ENCODE measurements around the gene CBX4. TPM values are rescaled to one million over a fixed set of nuclear protein-coding genes. Genes with fewer than 3 reads are reported as not detected.

Gene CBX4
- total RNA-seq, 1 experiment from 2014 or later: 3.3 TPM

DNA sequence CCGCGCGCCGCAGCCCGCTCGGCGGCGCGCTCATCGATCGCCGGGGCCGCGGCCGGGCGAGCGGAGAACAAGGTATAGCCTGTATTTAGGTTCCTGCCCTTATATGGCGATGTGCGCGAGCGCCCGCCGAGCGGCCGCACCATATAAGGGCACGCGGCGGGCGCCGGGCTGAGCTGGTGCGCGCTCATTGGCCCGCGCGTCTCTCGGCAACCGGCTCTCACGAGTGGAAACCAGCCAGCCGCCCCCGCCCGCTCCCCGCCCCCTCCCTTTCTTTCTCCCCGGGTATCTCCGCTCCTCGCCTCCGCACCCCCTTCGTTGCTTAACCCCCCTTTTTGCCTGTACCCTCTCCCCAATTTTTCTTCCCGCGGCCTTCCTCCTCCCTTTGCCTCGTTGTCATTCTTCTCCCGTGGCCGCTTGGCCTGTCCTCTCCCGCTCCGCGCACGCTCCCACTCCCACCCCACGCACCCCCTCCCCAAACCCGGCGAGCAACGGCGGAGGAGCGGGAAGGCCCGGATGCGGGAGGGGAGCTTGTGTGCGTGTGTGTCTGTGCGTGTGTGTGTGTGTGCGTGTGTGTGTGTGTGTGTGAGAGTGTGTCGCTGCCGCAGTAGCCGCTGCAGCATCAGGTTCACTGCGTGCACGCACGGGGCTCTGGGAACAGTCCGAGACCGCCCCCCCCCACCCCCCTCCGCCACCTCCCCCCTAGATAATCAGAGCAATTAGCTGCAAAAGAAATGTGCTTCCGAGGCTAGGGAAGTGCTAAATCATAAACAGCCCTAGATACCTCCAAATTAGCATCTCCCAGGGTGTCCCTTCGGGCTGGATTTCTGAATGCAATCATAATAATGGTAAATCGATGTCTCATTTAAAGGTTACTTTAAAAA is 28.9 kb downstream of the CBX4 start:
- H3K27me3 Mint-ChIP-seq (ENCODE audit: low read depth): peaks cover 92% of the 10 kb centered on the region
- no peak overlapping the region for H3K27ac Mint-ChIP-seq
- H3K4me1 Mint-ChIP-seq: peaks cover 40% of the 10 kb centered on the region
- peak; percentile 83 for DNase-seq (ENCODE audit: low spot score)
- H3K9me3 Mint-ChIP-seq: no peaks in the 10 kb centered on the region
- H3K4me3 Mint-ChIP-seq: peak overlapping the region; percentile 59
- no peak for TF ChIP-seq ZNF138 (CRISPR knock-in tag; conservative IDR thresholded peaks at IDR 0.05)
- CTCF ChIA-PET: interaction anchor here (0.5 to 20.8 kb wide), 19 partner anchors 9 to 351 kb away, joined by 3 to 464 read pairs (median 6); partner anchors contain the start of genes CBX4 and CBX8
- POLR2A ChIA-PET: interaction anchor here (0.6 to 7.0 kb wide), 6 partner anchors 9 to 64 kb away, joined by 3 to 68 read pairs (median 3); partner anchors contain the start of gene CBX8
- H3K36me3 Mint-ChIP-seq: no peaks in the 10 kb centered on the region
- ATAC-seq: peak; percentile 74

DNA sequence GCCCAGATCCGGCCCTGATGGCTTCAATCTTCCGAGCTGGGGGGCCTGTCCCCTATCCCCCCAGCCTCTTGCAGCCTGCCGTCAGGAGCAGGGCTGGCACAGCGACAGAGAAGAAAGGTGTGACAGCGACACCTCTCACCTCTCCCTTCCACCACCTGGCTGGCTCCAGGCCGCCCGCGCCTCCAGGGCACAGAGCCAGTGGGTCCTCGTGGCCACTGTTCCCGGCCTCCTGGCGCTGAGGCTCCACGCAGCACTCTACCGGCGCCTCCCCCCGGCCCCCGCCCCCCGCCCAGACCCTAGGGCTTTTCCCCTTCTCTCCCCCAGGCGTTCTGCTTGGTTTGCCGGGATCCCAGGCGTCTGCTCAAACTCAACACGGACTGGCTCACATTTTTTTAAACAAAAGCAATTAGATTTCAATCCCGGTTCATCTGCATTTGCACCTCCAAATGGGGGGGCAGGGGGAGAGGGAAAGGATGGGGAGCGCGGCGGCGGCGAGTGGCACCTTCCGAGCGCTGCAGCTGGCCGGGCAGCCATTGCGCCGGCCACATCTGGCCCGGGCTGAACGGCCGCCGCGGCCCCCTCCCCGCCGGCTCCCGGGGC is 29.6 kb downstream of the CBX4 start:
- no peaks in the 10 kb centered on the region for H3K36me3 Mint-ChIP-seq
- ATAC-seq (no peak), DNase-seq (ENCODE audit: low spot score) (no peak)
- H3K4me1 Mint-ChIP-seq: peaks cover 48% of the 10 kb centered on the region
- CTCF ChIA-PET: interaction anchor here (1.1 to 20.8 kb wide), 7 partner anchors 23 to 184 kb away, joined by 3 to 464 read pairs (median 13); partner anchors contain the start of gene CBX4
- H3K27ac Mint-ChIP-seq: no peak overlapping the region
- H3K9me3 Mint-ChIP-seq: no peaks in the 10 kb centered on the region
- POLR2A ChIA-PET: interaction anchor here (1.0 to 7.0 kb wide), 4 partner anchors 12 to 30 kb away, joined by 3 to 68 read pairs (median 6); partner anchors contain the start of genes CBX4 and CBX8
- peaks cover 92% of the 10 kb centered on the region for H3K27me3 Mint-ChIP-seq (ENCODE audit: low read depth)
- TF ChIP-seq, protein P1, sequence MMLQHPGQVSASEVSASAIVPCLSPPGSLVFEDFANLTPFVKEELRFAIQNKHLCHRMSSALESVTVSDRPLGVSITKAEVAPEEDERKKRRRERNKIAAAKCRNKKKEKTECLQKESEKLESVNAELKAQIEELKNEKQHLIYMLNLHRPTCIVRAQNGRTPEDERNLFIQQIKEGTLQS (CRISPR knock-in tag; conservative IDR thresholded peaks at IDR 0.05): no peak
- TF ChIP-seq NFYB (CRISPR knock-in tag; conservative IDR thresholded peaks at IDR 0.05; ENCODE audit: low read depth) (no peak), TEAD1 (CRISPR knock-in tag; IDR thresholded peaks at IDR 0.05) (no peak)
- TF ChIP-seq, protein P2, sequence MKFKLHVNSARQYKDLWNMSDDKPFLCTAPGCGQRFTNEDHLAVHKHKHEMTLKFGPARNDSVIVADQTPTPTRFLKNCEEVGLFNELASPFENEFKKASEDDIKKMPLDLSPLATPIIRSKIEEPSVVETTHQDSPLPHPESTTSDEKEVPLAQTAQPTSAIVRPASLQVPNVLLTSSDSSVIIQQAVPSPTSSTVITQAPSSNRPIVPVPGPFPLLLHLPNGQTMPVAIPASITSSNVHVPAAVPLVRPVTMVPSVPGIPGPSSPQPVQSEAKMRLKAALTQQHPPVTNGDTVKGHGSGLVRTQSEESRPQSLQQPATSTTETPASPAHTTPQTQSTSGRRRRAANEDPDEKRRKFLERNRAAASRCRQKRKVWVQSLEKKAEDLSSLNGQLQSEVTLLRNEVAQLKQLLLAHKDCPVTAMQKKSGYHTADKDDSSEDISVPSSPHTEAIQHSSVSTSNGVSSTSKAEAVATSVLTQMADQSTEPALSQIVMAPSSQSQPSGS (CRISPR knock-in tag; IDR thresholded peaks at IDR 0.05; ENCODE audit: borderline replicate concordance, low read depth): no peak
- TF ChIP-seq, protein P3, sequence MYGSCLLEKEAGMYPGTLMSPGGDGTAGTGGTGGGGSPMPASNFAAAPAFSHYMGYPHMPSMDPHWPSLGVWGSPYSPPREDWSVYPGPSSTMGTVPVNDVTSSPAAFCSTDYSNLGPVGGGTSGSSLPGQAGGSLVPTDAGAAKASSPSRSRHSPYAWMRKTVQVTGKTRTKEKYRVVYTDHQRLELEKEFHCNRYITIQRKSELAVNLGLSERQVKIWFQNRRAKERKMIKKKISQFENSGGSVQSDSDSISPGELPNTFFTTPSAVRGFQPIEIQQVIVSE (CRISPR knock-in tag; IDR thresholded peaks at IDR 0.05; ENCODE audit: borderline replicate concordance): no peak
- TF ChIP-seq, protein P4, sequence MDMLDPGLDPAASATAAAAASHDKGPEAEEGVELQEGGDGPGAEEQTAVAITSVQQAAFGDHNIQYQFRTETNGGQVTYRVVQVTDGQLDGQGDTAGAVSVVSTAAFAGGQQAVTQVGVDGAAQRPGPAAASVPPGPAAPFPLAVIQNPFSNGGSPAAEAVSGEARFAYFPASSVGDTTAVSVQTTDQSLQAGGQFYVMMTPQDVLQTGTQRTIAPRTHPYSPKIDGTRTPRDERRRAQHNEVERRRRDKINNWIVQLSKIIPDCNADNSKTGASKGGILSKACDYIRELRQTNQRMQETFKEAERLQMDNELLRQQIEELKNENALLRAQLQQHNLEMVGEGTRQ (CRISPR knock-in tag; IDR thresholded peaks at IDR 0.05): no peak
- peak overlapping the region; percentile 61 for H3K4me3 Mint-ChIP-seq

DNA sequence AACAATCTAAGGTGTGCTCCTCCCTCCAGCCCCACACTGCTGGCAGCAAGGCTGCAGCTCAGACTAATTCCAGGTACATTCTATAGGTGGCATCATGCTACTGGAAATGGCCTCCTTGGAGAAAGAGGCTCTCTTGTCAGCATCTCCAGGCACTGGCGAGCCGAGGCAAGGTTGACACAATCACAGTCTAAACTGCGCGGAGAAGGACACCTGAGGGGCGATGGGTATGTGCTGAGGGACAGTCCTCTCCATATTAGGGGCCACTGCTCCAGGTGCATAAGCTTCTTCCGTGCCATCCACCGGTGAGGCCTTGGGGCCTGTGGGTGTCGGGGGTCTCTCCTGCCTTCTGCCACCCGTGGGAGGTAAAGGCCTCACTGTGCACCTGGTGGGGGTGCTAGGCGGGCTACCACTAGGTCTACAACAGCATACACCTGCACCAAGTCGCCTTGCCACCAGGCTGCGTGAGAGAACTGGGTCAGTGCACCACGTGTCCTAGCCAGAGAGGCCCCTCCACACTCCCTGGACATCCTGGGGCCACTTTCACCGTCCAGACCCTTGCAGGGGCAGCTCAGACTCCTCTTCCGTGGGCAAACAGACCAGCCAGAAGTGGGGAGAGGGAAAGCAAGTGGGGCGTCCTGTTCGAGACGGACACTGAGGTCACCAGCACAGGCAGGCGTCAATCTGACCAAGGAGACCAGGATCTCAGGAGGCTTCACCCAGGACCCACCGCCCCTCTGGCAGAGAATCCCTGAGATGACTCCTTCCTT is 30.3 kb downstream of the CBX4 start:
- H3K27ac Mint-ChIP-seq: no peak overlapping the region
- peak; percentile 47 for ATAC-seq
- CTCF ChIA-PET: interaction anchor here (0.6 to 20.8 kb wide), 28 partner anchors 10 to 199 kb away, joined by 3 to 464 read pairs (median 4); partner anchors contain the start of genes CBX4 and CBX8

More for the DNA sequence above, 30.3 kb downstream of the CBX4 start:
- POLR2A ChIA-PET: interaction anchor here (1.1 to 7.0 kb wide), 4 partner anchors 11 to 93 kb away, joined by 3 to 68 read pairs (median 6); partner anchors contain the start of genes CBX4 and CBX8
- DNase-seq (ENCODE audit: low spot score): no peak
- Mint-ChIP-seq H3K4me1 (peaks cover 45% of the 10 kb centered on the region), H3K4me3 (peak overlapping the region; percentile 61), H3K9me3 (no peaks in the 10 kb centered on the region), H3K27me3 (ENCODE audit: low read depth) (peaks cover 92% of the 10 kb centered on the region), H3K36me3 (no peaks in the 10 kb centered on the region)
- TF ChIP-seq, protein P5, sequence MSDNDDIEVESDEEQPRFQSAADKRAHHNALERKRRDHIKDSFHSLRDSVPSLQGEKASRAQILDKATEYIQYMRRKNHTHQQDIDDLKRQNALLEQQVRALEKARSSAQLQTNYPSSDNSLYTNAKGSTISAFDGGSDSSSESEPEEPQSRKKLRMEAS (CRISPR knock-in tag; IDR thresholded peaks at IDR 0.05): 0 out of 2 replicates have a peak, but pooled peaks have one; percentile 39
- TF ChIP-seq MYBL2 (CRISPR knock-in tag; IDR thresholded peaks at IDR 0.05): no peak
- TF ChIP-seq, protein P6, sequence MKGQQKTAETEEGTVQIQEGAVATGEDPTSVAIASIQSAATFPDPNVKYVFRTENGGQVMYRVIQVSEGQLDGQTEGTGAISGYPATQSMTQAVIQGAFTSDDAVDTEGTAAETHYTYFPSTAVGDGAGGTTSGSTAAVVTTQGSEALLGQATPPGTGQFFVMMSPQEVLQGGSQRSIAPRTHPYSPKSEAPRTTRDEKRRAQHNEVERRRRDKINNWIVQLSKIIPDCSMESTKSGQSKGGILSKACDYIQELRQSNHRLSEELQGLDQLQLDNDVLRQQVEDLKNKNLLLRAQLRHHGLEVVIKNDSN (CRISPR knock-in tag; IDR thresholded peaks at IDR 0.05): peak; percentile 50; the same call in 1 of the 2 replicates
- TF ChIP-seq, protein P4 (CRISPR knock-in tag; IDR thresholded peaks at IDR 0.05): 0 out of 2 replicates have a peak, but pooled peaks have one; percentile 46

Measured in WTC11 (cell line).